Stimulated activated CD4-positive, alpha-beta T cell treated with anti-CD3 and anti-CD28 coated beads, Interleukin-1b, Interleukin-23, amount 100 ng/mL, for 4 hours (primary cell): ENCODE data around the gene OR4D10.
A peak's percentile ranks its signal among the peaks of the same experiment; 100 is the strongest.
"Not testable (repeated sequence)": the region's sequence is repeated elsewhere in the genome, so short reads cannot be mapped to it uniquely, and the experiment has no call there.

Experiments
- DNase-seq, 2 donors: peaks; one replicate each; pipeline ENCODE4 v3.0.0-alpha.2; 2020; ENCODE audit warnings: low read depth in 2 of 2

Gene OR4D10

DNA sequence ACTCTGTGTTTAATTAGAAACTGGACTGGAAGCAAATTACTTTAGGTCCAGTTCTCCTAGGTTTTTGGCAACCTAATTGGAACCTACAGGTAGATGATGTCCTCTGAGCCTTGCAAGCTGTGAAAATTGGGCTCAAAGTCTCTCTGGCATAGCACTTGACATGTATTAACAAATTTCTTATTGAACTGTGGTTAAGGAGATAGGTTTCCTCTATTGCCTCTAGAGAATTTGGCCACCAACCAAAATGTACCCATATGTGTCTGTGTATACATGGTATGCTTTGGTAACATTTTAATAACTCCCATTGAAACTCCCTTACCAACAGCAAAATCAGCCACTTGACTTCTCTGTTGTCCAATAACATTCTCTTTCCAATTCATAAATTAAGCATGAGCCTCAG, at the start of gene OR4D10:
TSS of gene OR4D10 (plus strand) at position 301 of the 400 bp plus-strand sequence. CDS start 4,115 bp downstream, outside the sequence.
- no peak for DNase-seq

DNA sequence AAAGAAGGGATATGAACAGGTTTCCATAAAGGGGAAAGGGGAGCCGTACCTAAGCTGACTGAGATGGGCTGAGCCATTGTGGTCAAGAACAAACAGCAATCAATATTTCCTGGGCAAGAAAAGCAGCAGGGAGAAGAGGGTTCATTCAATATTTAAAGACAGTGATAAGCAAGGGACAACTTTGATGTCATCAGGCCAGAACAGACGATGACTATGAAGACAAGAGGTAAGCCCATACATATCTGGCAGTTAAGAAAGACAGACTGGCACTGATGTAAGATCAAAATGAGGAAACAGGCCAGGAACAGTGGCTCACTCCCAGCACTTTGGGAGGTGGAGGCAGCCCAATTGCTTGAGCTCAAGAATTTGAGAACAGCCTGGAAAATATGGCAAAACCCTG, 49.3 kb upstream of the OR4D10 start:
- no peak for DNase-seq

DNA sequence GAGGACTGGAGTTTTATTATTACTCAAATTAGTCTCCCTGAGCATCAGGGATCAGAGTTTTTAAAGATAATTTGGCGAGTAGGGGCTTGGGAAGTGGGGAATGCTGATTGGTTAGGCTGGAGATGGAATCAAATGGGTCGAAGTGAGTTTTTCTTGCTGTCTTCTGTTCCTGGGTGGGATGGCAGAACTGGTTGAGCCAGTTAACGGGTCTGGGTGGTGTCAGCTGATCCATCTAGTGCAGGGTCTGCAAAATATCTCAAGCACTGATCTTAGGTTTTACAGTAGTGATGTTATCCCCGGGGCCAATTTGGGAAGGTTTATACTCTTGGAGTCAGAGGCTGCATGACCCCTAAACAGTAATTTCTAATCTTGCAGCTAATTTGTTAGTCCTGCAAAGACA, 48.0 kb upstream of the OR4D10 start:
- no peak for DNase-seq

DNA sequence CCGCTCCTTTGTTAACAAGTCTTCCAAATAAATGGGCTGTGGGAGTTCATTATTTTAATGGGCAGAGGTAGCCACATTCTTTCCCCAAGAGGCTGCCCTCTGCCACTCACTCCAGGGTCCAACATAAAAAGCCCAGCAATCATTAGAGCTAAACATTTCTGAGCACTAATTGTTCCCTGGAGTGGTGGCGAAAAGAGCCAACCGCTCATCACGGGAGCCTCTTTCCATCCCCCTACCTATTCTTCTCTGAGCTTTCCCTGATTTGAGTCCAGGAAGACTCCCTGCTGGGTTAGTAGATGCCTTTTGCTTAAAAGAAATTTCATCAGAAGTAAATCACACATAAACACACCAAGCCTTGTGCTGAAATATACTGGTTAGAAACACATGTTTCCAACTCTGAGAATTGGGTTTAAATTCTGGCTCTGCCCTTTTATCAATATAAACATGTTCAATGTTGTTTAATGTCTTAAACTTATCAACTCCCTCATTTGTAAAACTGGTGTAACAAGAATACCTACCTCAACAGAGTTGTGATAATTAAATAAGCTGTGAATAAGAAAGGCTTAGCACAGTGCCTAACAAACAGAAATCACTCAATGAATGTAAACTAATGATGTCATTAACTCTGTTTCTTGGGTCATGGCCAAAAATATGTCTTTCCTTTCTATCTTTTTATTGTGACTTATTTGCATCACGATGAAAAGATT, 46.6 kb upstream of the OR4D10 start, which contains the start of gene OR5A2:
TSS of gene OR5A2 (minus strand) at position 53 of the 707 bp plus-strand sequence. CDS start 3,460 bp downstream, outside the sequence.
- no peak for DNase-seq

DNA sequence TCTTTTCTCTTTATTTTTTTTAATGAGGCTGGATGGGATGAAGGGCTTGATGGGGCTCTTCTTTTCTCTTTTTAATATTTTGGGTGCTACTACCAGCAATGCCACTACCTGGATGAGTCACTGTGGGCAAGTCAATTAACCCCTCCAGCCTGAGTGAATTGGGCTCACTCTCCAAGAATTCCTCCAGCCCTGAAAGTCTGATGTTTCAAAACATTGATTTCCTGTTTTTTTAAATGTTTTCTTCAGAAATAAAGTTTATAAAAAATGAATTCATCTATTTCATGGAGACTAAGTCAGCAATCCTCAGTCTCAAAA, 46.1 kb upstream of the OR4D10 start:
- no peak for DNase-seq

DNA sequence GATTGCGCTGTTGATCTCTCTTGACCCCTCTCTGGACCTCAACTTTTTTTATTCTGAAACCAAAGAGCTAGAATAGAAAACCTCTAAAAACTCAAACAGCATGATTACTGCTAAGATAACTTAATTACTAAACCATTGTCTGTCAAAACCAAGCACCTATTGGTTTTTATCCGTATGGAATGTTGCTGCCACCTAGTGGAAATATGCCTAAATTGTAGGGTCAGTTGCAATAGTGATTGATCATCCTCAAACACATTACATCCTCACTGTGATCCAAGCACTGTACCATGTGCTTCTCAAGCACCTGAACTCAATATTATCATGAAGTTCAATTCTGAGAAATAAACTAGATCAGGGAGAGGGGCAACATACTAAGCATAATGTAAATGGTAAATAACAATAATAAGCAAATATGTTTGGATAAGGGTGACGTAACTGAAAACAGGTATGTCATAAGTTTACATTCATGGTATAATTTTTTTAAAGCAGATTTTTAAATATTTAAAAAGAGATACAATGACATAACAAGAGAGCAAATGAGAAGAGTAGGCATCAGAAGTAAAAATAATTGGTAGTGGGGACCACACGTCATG, 43.1 kb upstream of the OR4D10 start:
- peak in 1 of 2 donors; percentile 23 for DNase-seq

DNA sequence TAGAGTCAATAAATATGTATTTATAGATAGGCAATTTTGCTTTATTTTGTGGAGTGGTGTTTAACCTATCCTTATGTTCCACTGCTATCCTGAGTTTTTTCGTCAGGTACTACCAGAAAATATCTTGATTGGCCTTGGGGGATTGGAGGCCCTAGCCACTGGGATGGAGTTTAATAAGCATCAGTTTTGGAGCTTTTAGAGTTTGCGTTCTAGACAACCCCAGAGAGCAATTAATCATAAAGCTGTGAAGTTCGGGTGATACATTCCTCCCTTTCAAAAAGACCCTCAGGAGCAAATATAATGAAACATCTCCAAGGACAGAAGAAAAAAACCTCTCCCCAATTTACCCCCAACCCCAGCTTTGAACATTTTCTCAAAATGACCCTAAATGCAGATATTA, 36.9 kb upstream of the OR4D10 start, which contains the start of gene OR5A1:
TSS of gene OR5A1 (plus strand) at position 301 of the 400 bp plus-strand sequence. CDS start 6,700 bp downstream, outside the sequence.
- DNase-seq: no peak

DNA sequence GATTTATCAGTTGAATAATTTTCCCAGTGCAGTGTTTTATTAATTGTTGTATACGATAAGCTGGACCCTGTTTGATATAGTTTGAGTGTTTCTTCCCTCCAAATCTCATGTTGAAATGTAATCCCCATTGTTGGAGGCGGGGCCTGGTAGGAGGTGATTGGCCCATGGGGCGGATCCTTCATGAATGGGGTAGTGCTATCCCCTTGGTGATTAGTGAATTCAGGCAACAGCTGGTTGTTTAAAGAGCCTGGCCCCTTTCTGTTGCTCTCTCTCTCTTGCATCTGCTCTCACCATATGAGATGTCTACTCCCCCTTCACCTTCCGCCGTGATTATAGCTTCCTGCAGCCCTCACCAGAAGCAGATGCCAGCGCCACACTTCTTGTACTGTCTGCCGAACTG, 35.3 kb upstream of the OR4D10 start:
- no peak for DNase-seq

DNA sequence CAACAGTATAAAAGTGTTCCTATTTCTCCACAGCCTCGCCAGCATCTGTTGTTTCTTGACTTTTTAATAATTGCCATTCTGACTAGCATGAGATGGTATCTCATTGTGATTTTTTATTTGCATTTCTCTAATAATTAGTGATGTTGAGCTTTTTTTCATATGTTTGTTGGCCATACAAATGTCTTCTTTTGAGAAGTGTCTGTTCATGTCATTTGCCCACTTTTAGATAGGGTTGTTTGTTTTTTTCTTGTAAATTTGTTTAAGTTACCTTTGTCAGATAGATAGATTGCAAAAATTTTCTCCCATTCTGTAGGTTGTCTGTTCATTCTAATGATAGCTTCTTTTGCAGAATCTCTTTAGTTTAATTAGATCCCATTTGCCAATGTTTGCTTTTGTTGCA, 27.5 kb upstream of the OR4D10 start:
- not testable (repeated sequence) for DNase-seq

DNA sequence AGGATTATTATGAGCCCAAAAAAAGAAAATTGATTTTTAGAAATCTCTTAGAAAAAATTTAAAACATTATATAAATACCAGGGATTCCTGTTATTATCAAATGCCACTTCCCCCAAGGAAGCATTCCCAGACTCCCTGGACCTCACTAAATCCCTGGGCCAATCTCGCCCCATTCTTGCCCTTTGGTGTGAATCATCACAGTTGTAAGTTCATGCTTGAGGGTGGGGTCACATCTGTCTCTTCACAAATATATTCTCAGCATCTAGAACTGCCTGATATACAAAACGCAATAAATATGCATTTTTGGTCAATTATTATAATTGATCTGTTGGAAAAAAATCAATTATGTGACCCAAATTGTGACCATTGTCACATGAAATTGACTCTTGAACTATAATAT, 24.6 kb upstream of the OR4D10 start:
- no peak for DNase-seq

DNA sequence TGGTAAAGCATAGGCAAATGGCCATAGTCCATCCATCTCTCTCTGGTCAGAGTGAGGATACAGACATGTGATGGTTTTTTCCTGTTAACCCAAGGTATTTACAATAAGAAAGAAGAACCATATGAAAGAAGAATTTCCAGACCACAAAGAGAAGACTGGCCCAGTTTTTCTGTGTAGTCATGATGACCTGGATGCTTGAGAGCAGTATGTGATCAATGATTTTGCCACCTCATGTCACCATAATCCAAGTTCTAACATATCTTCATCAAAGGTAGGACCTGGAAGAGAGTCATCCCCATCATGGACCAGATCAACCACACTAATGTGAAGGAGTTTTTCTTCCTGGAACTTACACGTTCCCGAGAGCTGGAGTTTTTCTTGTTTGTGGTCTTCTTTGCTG, 16.5 kb upstream of the OR4D10 start, which contains the start of gene OR4D6:
TSS of gene OR4D6 (plus strand) at position 301 of the 400 bp plus-strand sequence. CDS start at position 301, 0 bp downstream.
- DNase-seq: no peak

DNA sequence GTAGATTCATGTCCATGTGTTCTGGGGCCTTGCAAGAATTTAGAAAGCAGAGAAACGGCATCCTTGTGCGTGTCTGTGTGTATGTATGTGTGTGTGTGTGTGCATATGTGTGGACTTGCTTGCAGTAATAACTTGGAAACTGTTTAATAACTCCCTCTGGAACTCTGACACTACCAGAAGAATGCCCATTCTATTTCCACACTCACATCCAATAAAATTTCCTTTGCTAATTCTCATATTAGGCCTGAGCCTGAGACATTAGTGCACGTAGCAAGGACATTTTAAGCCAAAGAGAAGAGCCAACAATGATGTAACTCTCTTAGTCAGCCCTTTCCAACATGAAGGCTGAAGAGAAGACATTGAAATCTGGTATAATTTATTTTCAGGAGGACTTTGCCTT, 13.2 kb upstream of the OR4D10 start:
- no peak for DNase-seq

DNA sequence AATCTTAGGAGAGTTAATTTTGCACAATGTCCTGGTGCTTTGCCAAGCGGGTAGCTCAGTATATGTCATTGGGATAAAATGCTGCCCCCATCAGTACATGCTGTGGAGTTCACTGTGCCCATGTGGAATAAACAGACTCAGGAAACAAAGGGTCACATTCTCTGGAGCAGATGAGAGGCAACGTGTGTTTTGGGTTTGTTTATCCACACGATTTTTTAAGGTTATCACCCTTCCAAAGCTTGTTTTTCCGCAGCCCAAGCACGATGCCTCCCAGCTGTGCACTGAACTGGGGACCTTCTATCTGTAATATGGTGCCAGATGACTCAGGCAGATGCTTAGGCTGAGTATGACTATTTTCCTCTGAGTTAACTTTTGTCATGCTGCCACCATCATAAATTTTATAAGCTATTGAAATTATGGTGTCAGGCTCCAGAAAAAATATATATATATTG, 9.9 kb upstream of the OR4D10 start:
- DNase-seq: no peak

DNA sequence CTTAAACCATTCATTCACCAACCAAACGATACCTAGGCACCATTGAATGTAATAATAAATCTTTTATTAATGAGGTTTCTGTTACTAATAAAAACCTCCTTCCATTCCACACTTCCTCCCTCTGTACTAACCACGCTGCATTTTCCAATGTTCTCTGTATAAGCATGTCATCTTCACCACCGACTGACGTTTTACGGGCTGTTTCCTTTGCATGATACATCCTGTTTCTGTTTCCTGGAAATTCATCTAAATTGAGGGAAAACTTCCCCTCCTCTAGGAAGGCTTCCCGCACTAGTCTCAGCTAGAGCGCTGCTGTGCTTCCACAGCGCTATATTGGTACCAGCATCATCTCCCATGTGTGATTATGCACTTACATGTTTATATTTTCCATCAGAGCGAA, 2.1 kb downstream of the OR4D10 start:
- DNase-seq: no peak

DNA sequence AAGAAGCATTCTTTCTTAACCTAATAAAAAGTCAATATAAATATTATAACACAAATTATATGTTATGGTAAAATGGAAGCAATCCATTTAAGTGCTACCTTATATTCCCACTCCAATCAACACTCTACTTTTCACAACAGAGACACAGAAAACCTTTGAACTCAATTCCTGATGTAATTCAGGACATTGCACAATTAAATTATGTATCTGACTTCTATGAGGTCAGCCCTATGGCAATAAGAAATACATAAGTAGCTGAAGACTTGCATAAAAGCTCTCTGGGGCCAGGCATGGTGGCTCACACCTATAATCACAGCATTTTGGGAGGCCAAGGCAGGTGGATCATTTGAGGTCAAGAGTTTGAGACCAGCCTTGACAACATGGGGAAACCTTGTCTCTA, 6.8 kb downstream of the OR4D10 start:
- no peak for DNase-seq

DNA sequence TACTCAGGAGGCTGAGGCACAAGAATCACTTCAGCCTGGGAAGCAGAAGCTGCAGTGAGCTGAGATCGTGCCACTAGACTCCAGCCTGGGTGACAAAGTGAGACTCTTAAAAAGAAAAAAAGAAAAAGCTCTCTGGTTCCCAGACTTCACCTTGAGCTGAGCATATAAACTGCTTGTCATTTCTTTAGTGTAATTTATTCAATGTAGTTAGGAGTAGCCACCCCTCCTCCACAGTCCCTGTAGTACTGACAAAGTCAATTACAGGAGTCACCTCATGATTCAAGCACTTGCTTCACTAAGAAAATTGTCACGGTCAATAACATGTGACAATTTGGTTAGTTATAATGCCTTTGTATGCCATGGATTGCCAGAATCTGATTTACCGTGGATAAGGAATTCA, 7.2 kb downstream of the OR4D10 start:
- DNase-seq: no peak

DNA sequence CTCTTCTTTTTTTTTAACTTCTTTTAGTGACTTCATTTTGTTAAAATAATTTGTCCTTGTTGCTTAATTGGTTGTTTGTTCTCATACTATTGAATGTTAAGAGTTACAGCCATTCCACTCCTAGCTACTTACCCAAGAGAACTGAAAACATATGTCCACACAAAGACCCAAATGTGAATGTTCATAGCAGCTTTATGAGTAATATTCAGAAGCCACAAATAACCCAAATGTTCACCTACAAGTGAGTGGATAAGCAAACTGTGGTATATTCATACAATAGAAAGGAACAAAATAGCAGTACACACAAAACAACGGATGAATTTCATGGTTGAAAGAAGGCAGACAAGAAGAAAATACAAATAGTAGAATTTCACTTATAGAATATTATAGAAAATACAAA, 28.8 kb downstream of the OR4D10 start:
- no peak for DNase-seq

DNA sequence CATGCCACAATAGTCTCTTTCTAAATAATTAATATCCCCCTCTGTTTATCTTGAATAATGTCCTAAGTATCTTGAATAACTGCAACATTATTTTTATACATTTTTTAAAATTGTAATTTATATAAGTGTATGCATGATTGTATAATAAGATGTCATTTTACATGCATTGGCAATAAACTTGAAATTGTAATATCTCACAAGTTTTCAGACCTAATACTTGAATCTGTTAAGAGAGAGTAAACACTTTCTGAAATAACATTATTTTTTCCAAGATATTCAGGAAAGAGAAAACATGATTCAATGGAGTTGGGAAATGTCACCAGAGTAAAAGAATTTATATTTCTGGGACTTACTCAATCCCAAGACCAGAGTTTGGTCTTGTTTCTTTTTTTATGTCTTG, 30.2 kb downstream of the OR4D10 start, which contains the start of gene OR4D11:
TSS of gene OR4D11 (plus strand) at position 301 of the 400 bp plus-strand sequence. CDS start at position 301, 0 bp downstream.
- DNase-seq: no peak

DNA sequence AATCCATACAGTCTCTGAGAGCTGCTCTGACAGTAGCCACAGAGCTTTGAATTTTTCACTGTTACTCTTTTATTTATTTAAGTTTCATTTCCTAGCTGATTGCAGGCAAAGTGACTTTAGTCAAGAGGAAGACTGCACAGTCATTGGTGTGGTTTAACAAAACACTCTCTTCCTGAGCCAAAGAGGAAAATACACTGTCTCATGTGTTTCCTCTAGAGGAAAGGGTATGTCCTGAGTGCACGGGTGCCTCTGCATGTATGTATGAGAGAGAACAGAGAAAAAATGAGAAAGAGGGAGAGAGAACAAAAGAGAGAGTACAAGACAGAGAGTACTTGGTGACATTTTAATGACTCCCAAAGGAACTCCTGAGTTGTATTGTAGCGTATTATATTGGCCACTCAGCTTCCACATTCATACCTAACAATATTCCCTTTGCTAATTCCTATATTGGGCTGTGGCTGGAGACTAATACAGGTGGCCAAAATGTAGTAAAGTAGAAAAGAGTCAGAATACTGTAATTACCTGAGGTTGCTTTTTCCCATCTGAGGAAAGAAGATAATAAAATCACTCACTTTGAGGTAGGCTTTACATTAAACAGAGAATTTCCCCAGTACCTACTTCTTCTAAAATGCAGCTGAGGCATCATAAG, 38.0 kb downstream of the OR4D10 start, which contains the start of gene OR4D9:
TSS of gene OR4D9 (plus strand) at position 599 of the 649 bp plus-strand sequence. CDS start 3,374 bp downstream, outside the sequence.
- DNase-seq: no peak

DNA sequence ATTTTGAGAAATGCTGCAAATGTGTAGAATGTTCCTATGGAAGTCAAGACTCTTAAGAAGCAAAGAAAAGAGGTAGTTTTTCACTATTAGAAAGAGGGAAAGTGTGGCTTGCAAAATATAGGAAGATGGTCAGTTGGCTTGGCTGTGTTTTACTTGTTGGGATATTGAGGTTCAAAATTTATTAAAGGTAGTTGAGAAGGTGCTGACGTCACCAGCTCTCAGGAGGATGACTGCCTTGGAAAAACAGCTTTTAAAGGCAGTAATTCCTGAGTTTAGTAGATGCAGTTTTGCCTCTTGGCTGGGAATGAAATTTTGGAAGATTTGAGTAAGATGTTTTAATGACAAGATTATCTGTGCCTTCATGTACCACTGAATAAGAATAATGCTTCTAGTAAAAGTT, 38.6 kb downstream of the OR4D10 start:
- no peak for DNase-seq

DNA sequence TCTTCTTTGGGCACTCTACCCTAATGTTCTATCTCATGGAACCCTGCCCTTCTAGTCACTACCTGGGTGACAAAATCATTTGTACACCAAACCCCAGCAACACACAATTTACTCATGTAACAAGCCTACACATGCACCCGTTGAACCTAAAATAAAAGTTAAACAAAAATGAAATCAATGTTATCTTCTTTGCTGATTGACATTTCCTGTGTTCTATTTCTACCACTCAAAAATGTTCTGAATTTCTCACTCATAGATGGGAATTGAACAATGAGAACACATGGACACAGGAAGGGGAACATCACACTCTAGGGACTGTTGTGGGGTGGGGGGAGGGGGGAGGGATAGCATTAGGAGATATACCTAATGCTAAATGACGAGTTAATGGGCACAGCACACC, 47.0 kb downstream of the OR4D10 start:
- DNase-seq: not testable (repeated sequence)

DNA sequence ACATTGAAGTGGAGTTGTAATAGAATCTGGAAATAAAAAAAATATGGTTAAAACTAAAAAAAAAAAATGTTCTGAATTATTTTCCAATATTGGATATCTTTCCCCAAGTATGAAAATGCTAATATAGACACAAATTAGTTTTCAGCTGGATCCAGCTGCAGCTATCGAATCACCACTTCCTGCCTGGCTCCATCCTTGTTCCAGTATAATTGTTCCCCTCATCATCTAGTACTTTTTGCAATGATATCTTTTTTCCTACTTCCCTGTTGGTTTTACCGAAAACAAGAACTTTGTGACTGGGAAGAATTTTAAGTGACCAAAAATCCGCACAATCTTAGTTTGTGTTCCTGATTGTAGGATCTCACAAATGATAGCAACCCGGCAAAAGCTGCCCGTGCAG, 47.6 kb downstream of the OR4D10 start:
- no peak for DNase-seq

DNA sequence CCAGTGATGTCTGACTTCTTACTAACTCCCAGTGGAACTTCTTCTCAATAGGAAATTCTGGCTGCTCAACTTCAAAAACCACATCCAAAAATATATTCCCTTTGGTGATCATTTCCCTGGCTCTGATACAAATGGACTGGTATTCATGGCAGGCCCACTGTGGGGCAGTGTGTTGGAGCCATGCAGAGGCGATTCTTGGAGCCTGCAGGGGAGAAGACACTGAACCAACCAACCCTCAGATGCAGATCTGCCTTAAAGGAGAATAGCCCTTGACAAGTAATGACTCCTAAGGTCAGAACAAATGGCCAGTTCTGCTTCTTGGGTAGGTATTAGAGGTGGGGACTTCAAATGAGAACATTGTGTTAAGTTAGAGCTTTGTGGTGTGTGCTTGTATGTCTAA, 50.4 kb downstream of the OR4D10 start:
- DNase-seq: no peak
